CD14-positive monocyte (primary cell): ENCODE results near the gene LAMB3. TPM values are rescaled to one million over a fixed set of nuclear protein-coding genes. Genes with fewer than 3 reads are reported as not detected.

Experiments
- DNase-seq, 3 donors: peaks; one replicate each; pipeline ENCODE4 v3.0.0-alpha.2; 2011 to 2022
- H2AFZ ChIP-seq: 2 replicates; pipeline ENCODE4 v1.6.0; 2012; ENCODE audit warnings: mild to moderate bottlenecking, low read depth, low read length, inconsistent platforms; ENCODE audit not compliant: insufficient read depth, poor library complexity, severe bottlenecking
- H3K27ac ChIP-seq, 2 donors: 1 replicate in 1 of 2; 2 replicates in 1 of 2; pipeline ENCODE4 v1.5.1; 2012 to 2013; ENCODE audit warnings: low read length in 2 of 2, control low read depth in 1 of 2, inconsistent platforms in 1 of 2, low read depth in 1 of 2, mild to moderate bottlenecking in 1 of 2
- H3K27me3 ChIP-seq, 2 donors: one replicate each; pipeline versions ENCODE4 v1.6.0 to v1.6.1; 2011 to 2013; ENCODE audit warnings: low read length in 2 of 2; ENCODE audit not compliant: control insufficient read depth in 2 of 2, insufficient read depth in 2 of 2
- H3K36me3 ChIP-seq, 2 donors: replicated peaks in 1 of 2; 1 replicate in 1 of 2; 2 replicates in 1 of 2; pipeline versions ENCODE4 v1.5.1 to v1.6.1; 2012 to 2013; ENCODE audit warnings: low read length in 2 of 2, control low read depth in 1 of 2, inconsistent platforms in 1 of 2, mild to moderate bottlenecking in 1 of 2; ENCODE audit not compliant: insufficient read depth in 2 of 2, control insufficient read depth in 1 of 2
- H3K4me1 ChIP-seq, 2 donors: 1 replicate in 1 of 2; 2 replicates in 1 of 2; pipeline versions ENCODE4 v1.5.1 to v1.6.1; 2012 to 2013; ENCODE audit warnings: low read length in 2 of 2, control low read depth in 1 of 2, inconsistent platforms in 1 of 2, mild to moderate bottlenecking in 1 of 2, moderate library complexity in 1 of 2; ENCODE audit not compliant: insufficient read depth in 2 of 2, control insufficient read depth in 1 of 2
- H3K4me2 ChIP-seq: replicated peaks from 2 replicates; pipeline ENCODE3; 2012; ENCODE audit warnings: low read length, moderate library complexity, mild to moderate bottlenecking; ENCODE audit not compliant: poor library complexity, severe bottlenecking; ENCODE audit errors: extremely low read depth
- H3K4me3 ChIP-seq, 3 experiments: fragments of 200-600 bp in 1 of 3; sonication (generic) in 1 of 3; replicated peaks in 1 of 3; 1 replicate in 2 of 3; 2 replicates in 1 of 3; pipeline ENCODE4 v1.5.1; 2011 to 2013; ENCODE audit warnings: low read length in 3 of 3, mild to moderate bottlenecking in 3 of 3, control low read depth in 2 of 3, low read depth in 2 of 3, inconsistent platforms in 1 of 3, moderate library complexity in 1 of 3
- H3K79me2 ChIP-seq: 2 replicates; pipeline ENCODE4 v1.6.0; 2012; ENCODE audit warnings: mild to moderate bottlenecking, control low read depth, inconsistent platforms, low read length, moderate library complexity; ENCODE audit not compliant: insufficient read depth
- H3K9ac ChIP-seq: 2 replicates; pipeline ENCODE4 v1.6.0; 2017; ENCODE audit warnings: low read length, mild to moderate bottlenecking; ENCODE audit not compliant: insufficient read depth, poor library complexity, severe bottlenecking
- H3K9me3 ChIP-seq, 2 donors: replicated peaks in 1 of 2; 1 replicate in 1 of 2; 2 replicates in 1 of 2; pipeline versions ENCODE4 v1.5.1 to v1.6.1; 2012 to 2013; ENCODE audit warnings: low read length in 2 of 2, control low read depth in 1 of 2; ENCODE audit not compliant: control insufficient read depth in 1 of 2, insufficient read depth in 1 of 2
- H4K20me1 ChIP-seq: 2 replicates; pipeline ENCODE4 v1.6.0; 2012; ENCODE audit warnings: mild to moderate bottlenecking, low read length, control low read depth, moderate library complexity; ENCODE audit not compliant: insufficient read depth
- H3K27ac Mint-ChIP-seq, 7 donors: one replicate each; pipeline ENCODE4 v1.8.0; 2020; ENCODE audit warnings: mild to moderate bottlenecking in 7 of 7, mixed read lengths in 7 of 7, moderate library complexity in 6 of 7, inconsistent platforms in 2 of 7
- H3K27me3 Mint-ChIP-seq, 3 donors: one replicate each; pipeline ENCODE4 v1.8.0; 2021 to 2022; ENCODE audit warnings: low read depth in 3 of 3, mild to moderate bottlenecking in 3 of 3, mixed read lengths in 3 of 3, moderate library complexity in 3 of 3, inconsistent platforms in 1 of 3
- H3K36me3 Mint-ChIP-seq, 2 donors: one replicate each; pipeline ENCODE4 v1.8.0; 2020; ENCODE audit warnings: mixed read lengths in 2 of 2, inconsistent platforms in 1 of 2, mild to moderate bottlenecking in 1 of 2
- H3K4me1 Mint-ChIP-seq: one replicate; pipeline ENCODE4 v1.8.0; 2020; ENCODE audit warnings: mild to moderate bottlenecking, mixed read lengths
- H3K4me3 Mint-ChIP-seq, 2 donors: one replicate each; pipeline ENCODE4 v1.8.0; 2020; ENCODE audit warnings: mild to moderate bottlenecking in 2 of 2, mixed read lengths in 2 of 2, moderate library complexity in 1 of 2
- H3K9me3 Mint-ChIP-seq, 7 donors: one replicate each; pipeline ENCODE4 v1.8.0; 2020 to 2022; ENCODE audit warnings: mixed read lengths in 7 of 7, mild to moderate bottlenecking in 6 of 7, moderate library complexity in 6 of 7, inconsistent platforms in 2 of 7
- CTCF ChIP-seq: fragments of 200-600 bp; IDR thresholded peaks from one replicate; pipeline ENCODE4 v1.8.0; 2022; ENCODE audit warnings: antibody characterized with exemption, mild to moderate bottlenecking
- WGBS: methylation state at CpG from one replicate; pipeline ENCODE4 v1.1.5; 2013; ENCODE audit warnings: missing lambda C conversion rate; ENCODE audit not compliant: insufficient coverage; 5-methylcytosine and 5-hydroxymethylcytosine counted together
- intact Hi-C, 2 donors: fragments of 100-400 bp; cut with micrococcal nuclease; formaldehyde crosslinking; loops; one replicate each; pipeline versions ENCODE4 v1.15.0 to v1.15.1; 2023
- polyA plus RNA-seq, 3 donors: library from polyadenylated mRNA; depleted of rRNA in 1 of 3; unstranded in 2 of 3; stranded (reverse) in 1 of 3; fragments of 300-500 nt in 2 of 3; fragments of >200 nt in 1 of 3; fragmentation: Illumina TruSeq in 2 of 3; gene quantifications; 1 replicate in 2 of 3; 2 replicates in 1 of 3; pipeline ENCODE4 v1.2.3, GENCODE V29; 2012 to 2021

The LAMB3 gene
- polyA plus RNA-seq, 3 donors, result 0.29 to 0.67 (median 0.30) TPM

GRCh38 chr1:209619696-209620486 is 32.3 kb downstream of the LAMB3 start:
- peaks cover 0 to 7% (median 4%) of the 10 kb centered on the region in 7 donors for H3K9me3 Mint-ChIP-seq
- H3K27me3 Mint-ChIP-seq, result peaks cover 8 to 25% (median 23%) of the 10 kb centered on the region in 3 donors
- H3K4me3 Mint-ChIP-seq, result no peak overlapping the region
- no peak for DNase-seq
- Histone ChIP-seq H3K27me3 (no peaks in the 10 kb centered on the region), H3K4me2 (no peak overlapping the region), H3K9ac (no peak overlapping the region), H3K4me1 (no peaks in the 10 kb centered on the region), H3K27ac (no peak overlapping the region), H2AFZ (no peak overlapping the region), H4K20me1 (no peaks in the 10 kb centered on the region), H3K36me3 (no peaks in the 10 kb centered on the region), H3K9me3 (no peaks in the 10 kb centered on the region), H3K79me2 (no peaks in the 10 kb centered on the region), H3K4me3 (no peak overlapping the region)
- intact Hi-C loops, result loop anchor here in 1 of 2 donors (10.0 kb wide), 1 partner anchor 55 kb away; the partner anchor contains the start of gene G0S2
- peak overlapping the region in 1 of 7 donors; percentile 54 for H3K27ac Mint-ChIP-seq
- H3K4me1 Mint-ChIP-seq, result peaks cover 14% of the 10 kb centered on the region
- WGBS, result 96% methylated on average over 4 of the region's 7 CpGs
- no peak for TF ChIP-seq CTCF
- no peaks in the 10 kb centered on the region for H3K36me3 Mint-ChIP-seq

- H3K36me3 Mint-ChIP-seq, result no peaks in the 10 kb centered on the region
Measured at GRCh38 chr1:209618756-209619420, 33.3 kb downstream of the LAMB3 start.

More at GRCh38 chr1:209618756-209619420, 33.3 kb downstream of the LAMB3 start:
- Histone ChIP-seq H3K9me3 (no peaks in the 10 kb centered on the region), H4K20me1 (no peaks in the 10 kb centered on the region), H2AFZ (no peak overlapping the region), H3K27ac (no peak overlapping the region), H3K27me3 (no peaks in the 10 kb centered on the region), H3K4me2 (no peak overlapping the region), H3K4me1 (no peaks in the 10 kb centered on the region), H3K9ac (no peak overlapping the region), H3K79me2 (no peaks in the 10 kb centered on the region), H3K36me3 (no peaks in the 10 kb centered on the region), H3K4me3 (no peak overlapping the region)
- Mint-ChIP-seq H3K9me3 (peaks cover 0 to 3% (median 0%) of the 10 kb centered on the region in 7 donors), H3K27ac (no peak overlapping the region), H3K4me1 (peaks cover 8% of the 10 kb centered on the region), H3K27me3 (peaks cover 8 to 20% (median 20%) of the 10 kb centered on the region in 3 donors), H3K4me3 (no peak overlapping the region)
- 28% methylated on average over 4 of the region's 6 CpGs for WGBS
- TF ChIP-seq CTCF, result no peak
- no peak for DNase-seq
- intact Hi-C loops, result no loop called here
